ENCODE results near the gene LGMN.

Gene LGMN

DNA sequence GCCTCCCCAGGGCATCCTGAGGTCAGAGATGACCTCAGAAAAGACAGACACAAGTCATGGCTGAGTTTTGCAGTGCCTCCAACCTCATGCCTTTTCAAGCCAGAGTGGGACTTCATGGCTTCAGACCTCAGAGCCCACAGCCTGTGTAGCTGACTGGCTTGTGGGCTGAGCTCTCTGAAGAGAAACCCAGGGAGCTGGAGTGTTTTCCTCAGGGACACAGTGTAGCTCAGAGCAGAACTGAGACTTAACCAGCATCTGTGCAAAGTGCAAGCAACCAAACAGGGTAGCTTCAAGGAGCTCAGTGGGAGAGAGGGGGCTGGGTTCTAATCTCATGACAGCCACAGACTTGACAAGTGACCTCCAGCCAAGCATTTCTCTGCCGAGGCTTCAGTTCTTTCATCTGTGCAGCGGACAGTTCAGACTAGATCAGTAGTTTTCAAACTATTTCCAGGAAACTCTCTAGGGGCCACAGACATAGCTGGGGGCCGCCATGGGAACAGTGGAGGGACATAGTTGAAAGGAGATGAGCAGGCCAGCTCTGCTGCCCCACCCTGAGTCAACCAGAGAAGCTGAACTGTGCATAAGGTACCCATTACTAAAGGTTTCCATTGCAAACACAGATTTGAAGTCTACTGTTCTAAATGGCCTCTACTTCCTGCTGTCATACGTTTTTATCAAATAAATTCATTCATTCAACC lies 80.0 kb downstream of the LGMN start:
- H2BK15ac ChIP-seq (ENCODE audit: low read depth, poor library complexity, severe bottlenecking): no peak overlapping the region
- no peak overlapping the region for H3K27ac ChIP-seq (ENCODE audit: low read length, poor library complexity, severe bottlenecking)
- H4K91ac ChIP-seq (ENCODE audit: low read length): no peak overlapping the region
- H3K79me1 ChIP-seq (replicated peaks; ENCODE audit: low read length, poor library complexity, severe bottlenecking): peaks cover 19% of the 10 kb centered on the region
- no peak overlapping the region for H2BK5ac ChIP-seq (ENCODE audit: low read depth, low read length, poor library complexity, severe bottlenecking)
- no peak for DNase-seq
- H2BK120ac ChIP-seq (ENCODE audit: low read depth, low read length): no peak overlapping the region
- H3K9me3 ChIP-seq (ENCODE audit: control insufficient read depth, low read length): no peaks in the 10 kb centered on the region
- peaks cover 26 to 32% of the 10 kb centered on the region in 2 experiments for H3K36me3 ChIP-seq (ENCODE audit: control insufficient read depth in 1 of 2, insufficient read depth in 2 of 2, low read depth in 1 of 2, low read length in 2 of 2)
- H3K23ac ChIP-seq (ENCODE audit: low read length in 2 of 2): no peak overlapping the region
- no peak overlapping the region for H2AFZ ChIP-seq (ENCODE audit: low read depth, low read length)
- no peak overlapping the region for H2BK12ac ChIP-seq (ENCODE audit: low read length in 2 of 2)
- no peak overlapping the region for H2AK5ac ChIP-seq (ENCODE audit: low read length, severe bottlenecking)
- no peak overlapping the region for H4K8ac ChIP-seq (ENCODE audit: low read length)
- no peak overlapping the region for H3K4me2 ChIP-seq (ENCODE audit: low read length, poor library complexity, severe bottlenecking)
- H3K4ac ChIP-seq (ENCODE audit: low read depth in 1 of 2, low read length in 2 of 2): no peak overlapping the region
- H3K14ac ChIP-seq (ENCODE audit: low read length in 2 of 2): no peak overlapping the region
- H3K4me1 ChIP-seq (ENCODE audit: control insufficient read depth, insufficient read depth, low read depth, low read length): peaks cover 8% of the 10 kb centered on the region
- 81% methylated on average over 4 of the region's 4 CpGs for WGBS
- no peaks in the 10 kb centered on the region for H3K27me3 ChIP-seq (ENCODE audit: control insufficient read depth in 1 of 2, insufficient read depth in 1 of 2, low read length in 2 of 2)
- no peak overlapping the region for H3K4me3 ChIP-seq (ENCODE audit: insufficient read depth in 1 of 2, low read depth in 1 of 2, low read length in 2 of 2)
- H3K18ac ChIP-seq (ENCODE audit: low read depth in 1 of 2, low read length in 2 of 2): no peak overlapping the region
- peak overlapping the region; percentile 0 for H3K9ac ChIP-seq (ENCODE audit: low read length)

DNA sequence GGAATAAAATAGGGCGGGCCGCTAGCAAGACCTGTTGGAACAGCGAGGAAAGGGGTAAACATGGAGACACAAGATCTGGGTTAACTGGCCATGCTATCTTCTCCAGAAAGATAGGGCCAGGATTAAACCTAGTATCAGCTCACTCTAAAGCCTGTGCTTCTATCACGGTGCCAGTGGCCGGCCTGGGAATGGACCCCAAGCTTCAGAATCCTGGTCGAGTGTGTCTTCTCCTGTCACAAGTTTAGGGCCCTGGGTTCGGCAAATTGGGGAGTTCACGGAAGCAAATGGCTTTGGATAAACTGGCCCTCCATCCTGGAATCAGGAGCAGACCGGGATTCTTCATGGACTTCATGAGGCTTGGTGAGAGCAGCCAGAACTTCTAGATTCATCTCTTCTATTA lies 82.2 kb downstream of the LGMN start:
- Histone ChIP-seq H3K23ac (ENCODE audit: low read length in 2 of 2) (no peak overlapping the region), H3K36me3 (ENCODE audit: control insufficient read depth in 1 of 2, insufficient read depth in 2 of 2, low read depth in 1 of 2, low read length in 2 of 2) (peaks cover 42 to 49% of the 10 kb centered on the region in 2 experiments), H3K4me1 (ENCODE audit: control insufficient read depth, insufficient read depth, low read depth, low read length) (peaks cover 8% of the 10 kb centered on the region), H3K27me3 (ENCODE audit: control insufficient read depth in 1 of 2, insufficient read depth in 1 of 2, low read length in 2 of 2) (no peaks in the 10 kb centered on the region), H3K79me1 (replicated peaks; ENCODE audit: low read length, poor library complexity, severe bottlenecking) (peaks cover 23% of the 10 kb centered on the region), H3K4me2 (ENCODE audit: low read length, poor library complexity, severe bottlenecking) (no peak overlapping the region), H3K14ac (ENCODE audit: low read length in 2 of 2) (no peak overlapping the region), H2AK5ac (ENCODE audit: low read length, severe bottlenecking) (no peak overlapping the region), H2BK120ac (ENCODE audit: low read depth, low read length) (no peak overlapping the region), H4K91ac (ENCODE audit: low read length) (no peak overlapping the region), H2BK15ac (ENCODE audit: low read depth, poor library complexity, severe bottlenecking) (no peak overlapping the region), H3K18ac (ENCODE audit: low read depth in 1 of 2, low read length in 2 of 2) (no peak overlapping the region), H2AFZ (ENCODE audit: low read depth, low read length) (no peak overlapping the region), H3K9ac (ENCODE audit: low read length) (no peak overlapping the region), H3K4me3 (ENCODE audit: insufficient read depth in 1 of 2, low read depth in 1 of 2, low read length in 2 of 2) (no peak overlapping the region), H2BK12ac (ENCODE audit: low read length in 2 of 2) (no peak overlapping the region), H2BK5ac (ENCODE audit: low read depth, low read length, poor library complexity, severe bottlenecking) (no peak overlapping the region), H3K4ac (ENCODE audit: low read depth in 1 of 2, low read length in 2 of 2) (no peak overlapping the region), H3K9me3 (ENCODE audit: control insufficient read depth, low read length) (no peaks in the 10 kb centered on the region), H4K8ac (ENCODE audit: low read length) (no peak overlapping the region), H3K27ac (ENCODE audit: low read length, poor library complexity, severe bottlenecking) (no peak overlapping the region)
- 98% methylated on average over 8 of the region's 9 CpGs for WGBS
- DNase-seq: no peak

DNA sequence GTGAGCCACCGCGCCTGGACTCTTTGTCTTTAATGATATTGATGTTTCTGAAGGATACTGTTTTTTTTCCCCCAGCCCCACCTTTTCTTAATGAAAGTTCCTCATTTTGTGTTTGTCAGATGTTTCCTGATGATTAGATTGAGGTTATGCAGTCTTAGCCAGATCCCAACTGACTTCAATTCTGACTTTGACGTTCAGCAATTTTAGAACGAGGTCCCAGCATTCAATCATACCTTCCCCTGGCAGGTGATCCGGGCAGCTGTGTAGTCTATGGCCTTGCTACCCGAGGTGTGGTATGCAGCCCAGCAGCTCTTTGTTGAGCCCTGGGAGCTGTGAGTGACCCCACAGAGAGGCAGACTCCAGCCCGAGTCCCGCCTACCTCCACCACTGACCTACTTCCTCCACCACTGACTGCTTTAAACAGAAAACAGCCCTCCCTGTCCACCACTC lies 82.7 kb downstream of the LGMN start:
- no peak overlapping the region for H3K4me3 ChIP-seq (ENCODE audit: insufficient read depth in 1 of 2, low read depth in 1 of 2, low read length in 2 of 2)
- H2AFZ ChIP-seq (ENCODE audit: low read depth, low read length): no peak overlapping the region
- no peaks in the 10 kb centered on the region for H3K9me3 ChIP-seq (ENCODE audit: control insufficient read depth, low read length)
- peaks cover 23% of the 10 kb centered on the region for H3K79me1 ChIP-seq (replicated peaks; ENCODE audit: low read length, poor library complexity, severe bottlenecking)
- H3K27me3 ChIP-seq (ENCODE audit: control insufficient read depth in 1 of 2, insufficient read depth in 1 of 2, low read length in 2 of 2): no peaks in the 10 kb centered on the region
- no peak overlapping the region for H2BK5ac ChIP-seq (ENCODE audit: low read depth, low read length, poor library complexity, severe bottlenecking)
- peaks cover 3% of the 10 kb centered on the region for H3K4me1 ChIP-seq (ENCODE audit: control insufficient read depth, insufficient read depth, low read depth, low read length)
- H3K4ac ChIP-seq (ENCODE audit: low read depth in 1 of 2, low read length in 2 of 2): no peak overlapping the region
- H3K23ac ChIP-seq (ENCODE audit: low read length in 2 of 2): no peak overlapping the region
- no peak overlapping the region for H3K14ac ChIP-seq (ENCODE audit: low read length in 2 of 2)
- H4K91ac ChIP-seq (ENCODE audit: low read length): no peak overlapping the region
- H3K36me3 ChIP-seq (ENCODE audit: control insufficient read depth in 1 of 2, insufficient read depth in 2 of 2, low read depth in 1 of 2, low read length in 2 of 2): peaks cover 44 to 54% of the 10 kb centered on the region in 2 experiments
- H3K9ac ChIP-seq (ENCODE audit: low read length): no peak overlapping the region
- WGBS: 91% methylated on average over 6 of the region's 8 CpGs
- H3K4me2 ChIP-seq (ENCODE audit: low read length, poor library complexity, severe bottlenecking): no peak overlapping the region
- H4K8ac ChIP-seq (ENCODE audit: low read length): no peak overlapping the region
- no peak overlapping the region for H3K27ac ChIP-seq (ENCODE audit: low read length, poor library complexity, severe bottlenecking)
- no peak overlapping the region for H3K18ac ChIP-seq (ENCODE audit: low read depth in 1 of 2, low read length in 2 of 2)
- no peak overlapping the region for H2BK120ac ChIP-seq (ENCODE audit: low read depth, low read length)
- no peak overlapping the region for H2BK12ac ChIP-seq (ENCODE audit: low read length in 2 of 2)
- DNase-seq: no peak
- H2AK5ac ChIP-seq (ENCODE audit: low read length, severe bottlenecking): no peak overlapping the region
- no peak overlapping the region for H2BK15ac ChIP-seq (ENCODE audit: low read depth, poor library complexity, severe bottlenecking)

DNA sequence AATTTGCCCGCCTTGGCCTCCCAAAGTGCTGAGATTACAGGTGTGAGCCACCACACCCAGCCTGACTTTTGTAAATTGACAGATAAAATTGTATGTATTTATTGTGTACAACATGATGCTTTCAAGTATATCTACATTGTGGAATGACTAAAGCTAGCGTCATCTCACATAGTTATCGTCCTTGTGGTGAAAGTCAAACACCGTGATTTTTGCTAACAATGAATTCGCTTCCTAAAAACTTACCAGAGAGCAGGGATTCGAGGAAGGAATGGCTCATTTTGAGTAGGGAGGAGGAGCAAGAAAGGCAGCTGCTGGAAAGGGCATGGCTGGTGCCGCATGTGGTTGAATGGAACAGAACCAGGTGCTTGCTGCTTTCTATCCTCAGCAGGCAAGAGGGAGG lies 85.4 kb downstream of the LGMN start:
- no peak overlapping the region for H2BK120ac ChIP-seq (ENCODE audit: low read depth, low read length)
- H3K79me1 ChIP-seq (replicated peaks; ENCODE audit: low read length, poor library complexity, severe bottlenecking): peaks cover 19% of the 10 kb centered on the region
- H2AK5ac ChIP-seq (ENCODE audit: low read length, severe bottlenecking): no peak overlapping the region
- no peak overlapping the region for H4K8ac ChIP-seq (ENCODE audit: low read length)
- no peak overlapping the region for H2BK12ac ChIP-seq (ENCODE audit: low read length in 2 of 2)
- WGBS: 92% methylated on average over 7 of the region's 7 CpGs
- peaks cover 62 to 81% of the 10 kb centered on the region in 2 experiments for H3K36me3 ChIP-seq (ENCODE audit: control insufficient read depth in 1 of 2, insufficient read depth in 2 of 2, low read depth in 1 of 2, low read length in 2 of 2)
- H3K27me3 ChIP-seq (ENCODE audit: control insufficient read depth in 1 of 2, insufficient read depth in 1 of 2, low read length in 2 of 2): no peaks in the 10 kb centered on the region
- H3K14ac ChIP-seq (ENCODE audit: low read length in 2 of 2): no peak overlapping the region
- H3K4me2 ChIP-seq (ENCODE audit: low read length, poor library complexity, severe bottlenecking): no peak overlapping the region
- H4K91ac ChIP-seq (ENCODE audit: low read length): no peak overlapping the region
- H2BK5ac ChIP-seq (ENCODE audit: low read depth, low read length, poor library complexity, severe bottlenecking): no peak overlapping the region
- no peak overlapping the region for H3K4me3 ChIP-seq (ENCODE audit: insufficient read depth in 1 of 2, low read depth in 1 of 2, low read length in 2 of 2)
- no peak overlapping the region for H3K23ac ChIP-seq (ENCODE audit: low read length in 2 of 2)
- no peak overlapping the region for H3K27ac ChIP-seq (ENCODE audit: low read length, poor library complexity, severe bottlenecking)
- H3K4ac ChIP-seq (ENCODE audit: low read depth in 1 of 2, low read length in 2 of 2): no peak overlapping the region
- no peak overlapping the region for H3K9ac ChIP-seq (ENCODE audit: low read length)
- no peaks in the 10 kb centered on the region for H3K4me1 ChIP-seq (ENCODE audit: control insufficient read depth, insufficient read depth, low read depth, low read length)
- no peak overlapping the region for H2AFZ ChIP-seq (ENCODE audit: low read depth, low read length)
- no peak overlapping the region for H3K18ac ChIP-seq (ENCODE audit: low read depth in 1 of 2, low read length in 2 of 2)
- no peak overlapping the region for H2BK15ac ChIP-seq (ENCODE audit: low read depth, poor library complexity, severe bottlenecking)
- no peaks in the 10 kb centered on the region for H3K9me3 ChIP-seq (ENCODE audit: control insufficient read depth, low read length)
- no peak for DNase-seq

All from mesenchymal stem cell (in vitro differentiated cells and primary cell).